M059J (cell line): ENCODE results near the gene DEPDC7. TPM values are rescaled to one million over a fixed set of nuclear protein-coding genes. Genes with fewer than 3 reads are reported as not detected.

Experiments used
- DNase-seq: peaks from one replicate; pipeline ENCODE4 v3.0.0-alpha.2; 2012; ENCODE audit warnings: low read depth
- total RNA-seq: library from RNA; depleted of rRNA; stranded (reverse); fragments of >200 nt; shearing (Covaris generic); gene quantifications from 2 replicates; pipeline ENCODE4 v1.2.3, GENCODE V29; 2014; rRNA removed

Gene DEPDC7
- total RNA-seq, 1 experiment from 2014 or later, result 39.6 TPM

- no peak for DNase-seq
These were observed 44.6 kb downstream of the DEPDC7 start for GRCh38 chr11:33060271-33060670.

- DNase-seq, result no peak
These were observed 46.5 kb downstream of the DEPDC7 start for GRCh38 chr11:33062137-33062536.

- DNase-seq, result no peak
These were observed 47.7 kb downstream of the DEPDC7 start for GRCh38 chr11:33063326-33063881.

GRCh38 chr11:33064033-33064825, 48.6 kb downstream of the DEPDC7 start:
- no peak for DNase-seq

GRCh38 chr11:33064866-33065265, 49.2 kb downstream of the DEPDC7 start:
- DNase-seq, result no peak

GRCh38 chr11:33065445-33066178, 49.9 kb downstream of the DEPDC7 start:
- peak; percentile 66 for DNase-seq

GRCh38 chr11:33067294-33067693, 51.6 kb downstream of the DEPDC7 start:
- no peak for DNase-seq

- DNase-seq, result no peak
These were observed 53.1 kb downstream of the DEPDC7 start for GRCh38 chr11:33068611-33069340.

- no peak for DNase-seq
These were observed 56.8 kb downstream of the DEPDC7 start for GRCh38 chr11:33072465-33072864.

Other genes with a start within 250 kb of the DEPDC7 start
- gene CCDC73, start 221.2 kb upstream of the DEPDC7 start, total RNA-seq, result not detected in 2 replicates
- 4.4 and 4.7 TPM in 2 replicates for gene PRRG4, start 186.0 kb upstream of the DEPDC7 start, total RNA-seq
- gene QSER1, start 123.1 kb upstream of the DEPDC7 start, total RNA-seq, result 17.7 and 30.1 TPM in 2 replicates
- gene TCP11L1, start 23.7 kb downstream of the DEPDC7 start, total RNA-seq, result 18.3 and 30.3 TPM in 2 replicates
- gene CSTF3, start 145.6 kb downstream of the DEPDC7 start, total RNA-seq, result 26.1 and 28.5 TPM in 2 replicates
- 32.4 and 39.8 TPM in 2 replicates for gene HIPK3, start 241.5 kb downstream of the DEPDC7 start, total RNA-seq